Measurements from ENCODE around the gene HSPA12B. TPM values are rescaled to one million over a fixed set of nuclear protein-coding genes. Genes with fewer than 3 reads are reported as not detected.

The HSPA12B gene
- polyA plus RNA-seq, 1 experiment, result 0.05 TPM

DNA sequence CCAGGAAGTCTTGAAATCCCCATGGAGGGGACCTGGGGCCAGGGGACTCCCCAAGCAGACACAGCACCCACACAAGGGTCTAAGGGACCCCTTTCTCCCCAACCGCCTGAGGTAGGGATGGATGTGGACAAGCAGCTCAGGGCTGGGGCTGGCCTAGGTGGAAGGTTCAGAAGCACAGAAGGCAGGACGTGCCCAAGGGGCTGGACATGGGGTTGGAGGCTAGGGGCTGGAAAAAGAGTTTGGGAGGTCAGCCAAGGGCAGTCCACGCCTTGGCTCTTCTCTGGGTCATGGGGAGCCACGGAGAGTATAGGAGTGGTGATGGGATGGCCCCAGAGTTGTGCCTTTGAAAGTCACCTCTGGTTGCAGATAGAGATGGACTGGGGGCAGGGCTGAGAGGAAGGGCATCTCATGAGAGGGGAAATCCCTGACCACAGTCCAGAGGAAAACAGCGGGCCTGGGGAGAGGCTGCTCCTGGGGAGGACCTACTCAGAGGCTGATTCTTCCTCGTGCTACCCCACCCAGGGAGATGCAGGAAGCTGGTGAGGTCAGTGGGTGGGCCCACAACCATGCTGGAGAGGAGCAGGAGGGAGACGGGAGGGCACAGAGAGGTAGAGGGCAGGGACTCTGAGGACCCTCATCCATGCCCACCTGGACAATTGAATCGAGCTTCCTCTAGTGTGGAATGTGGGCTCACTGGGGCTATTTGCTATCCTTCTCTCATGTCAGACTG is 2.5 kb upstream of the HSPA12B start:
- DNase-seq (ENCODE audit: low read depth, low spot score), result no peak
- H3K9me3 ChIP-seq (ENCODE audit: control insufficient read depth, insufficient read depth, low read length), result no peaks in the 10 kb centered on the region
- H3K27ac ChIP-seq (ENCODE audit: low read depth, low read length), result no peak overlapping the region
- CTCF ChIA-PET, result no interaction called here
- POLR2A ChIA-PET, result no interaction called here
- TF ChIP-seq, protein P1, sequence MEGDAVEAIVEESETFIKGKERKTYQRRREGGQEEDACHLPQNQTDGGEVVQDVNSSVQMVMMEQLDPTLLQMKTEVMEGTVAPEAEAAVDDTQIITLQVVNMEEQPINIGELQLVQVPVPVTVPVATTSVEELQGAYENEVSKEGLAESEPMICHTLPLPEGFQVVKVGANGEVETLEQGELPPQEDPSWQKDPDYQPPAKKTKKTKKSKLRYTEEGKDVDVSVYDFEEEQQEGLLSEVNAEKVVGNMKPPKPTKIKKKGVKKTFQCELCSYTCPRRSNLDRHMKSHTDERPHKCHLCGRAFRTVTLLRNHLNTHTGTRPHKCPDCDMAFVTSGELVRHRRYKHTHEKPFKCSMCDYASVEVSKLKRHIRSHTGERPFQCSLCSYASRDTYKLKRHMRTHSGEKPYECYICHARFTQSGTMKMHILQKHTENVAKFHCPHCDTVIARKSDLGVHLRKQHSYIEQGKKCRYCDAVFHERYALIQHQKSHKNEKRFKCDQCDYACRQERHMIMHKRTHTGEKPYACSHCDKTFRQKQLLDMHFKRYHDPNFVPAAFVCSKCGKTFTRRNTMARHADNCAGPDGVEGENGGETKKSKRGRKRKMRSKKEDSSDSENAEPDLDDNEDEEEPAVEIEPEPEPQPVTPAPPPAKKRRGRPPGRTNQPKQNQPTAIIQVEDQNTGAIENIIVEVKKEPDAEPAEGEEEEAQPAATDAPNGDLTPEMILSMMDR (IDR thresholded peaks at IDR 0.05; ENCODE audit: low read depth, low read length), result no peak
- H3K27me3 ChIP-seq (ENCODE audit: control insufficient read depth, insufficient read depth, low read length), result peaks cover 48% of the 10 kb centered on the region
- no peak overlapping the region for H3K4me3 ChIP-seq (ENCODE audit: low read depth, low read length)

DNA sequence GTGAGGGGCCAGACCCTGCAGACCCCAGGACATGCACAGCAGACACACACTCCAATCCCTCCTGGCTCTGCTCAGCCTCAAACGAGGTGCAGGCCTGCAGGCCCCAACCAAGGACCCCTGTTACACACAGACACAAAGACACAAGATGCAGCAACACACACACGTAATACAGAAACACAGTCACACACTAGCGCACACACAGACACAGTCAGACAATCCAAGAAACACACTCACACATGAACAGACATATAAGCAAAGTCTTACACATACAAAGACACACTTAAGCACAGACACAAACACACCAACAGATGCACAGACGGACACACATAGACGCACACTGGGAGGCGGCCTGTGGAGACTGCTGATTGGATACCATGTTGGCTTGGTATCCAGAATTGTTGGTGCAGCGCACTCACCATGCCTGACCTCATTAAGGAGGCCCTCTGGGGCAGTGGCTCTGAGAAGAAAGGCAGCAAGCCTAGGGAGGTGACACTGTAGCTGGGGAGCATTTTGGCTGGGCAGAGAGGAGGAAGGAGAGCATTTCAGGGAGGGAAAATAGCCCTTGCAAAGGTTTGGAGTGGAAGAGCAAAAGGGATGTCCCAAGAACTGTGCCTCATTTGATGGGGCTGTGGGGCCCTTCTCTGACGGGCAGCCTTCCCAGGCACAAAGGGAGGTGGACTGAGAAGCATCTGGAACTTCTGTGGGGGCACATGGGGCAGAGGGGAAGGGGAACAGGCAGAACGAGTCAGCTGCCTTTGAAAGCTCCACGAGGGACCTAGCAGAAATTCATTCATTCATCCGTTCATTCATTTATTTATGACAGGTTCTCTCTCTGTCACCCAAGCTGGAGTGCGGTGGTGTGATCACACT is 1.4 kb upstream of the HSPA12B start:
- POLR2A ChIA-PET, result no interaction called here
- no peak for DNase-seq (ENCODE audit: low read depth, low spot score)

DNA sequence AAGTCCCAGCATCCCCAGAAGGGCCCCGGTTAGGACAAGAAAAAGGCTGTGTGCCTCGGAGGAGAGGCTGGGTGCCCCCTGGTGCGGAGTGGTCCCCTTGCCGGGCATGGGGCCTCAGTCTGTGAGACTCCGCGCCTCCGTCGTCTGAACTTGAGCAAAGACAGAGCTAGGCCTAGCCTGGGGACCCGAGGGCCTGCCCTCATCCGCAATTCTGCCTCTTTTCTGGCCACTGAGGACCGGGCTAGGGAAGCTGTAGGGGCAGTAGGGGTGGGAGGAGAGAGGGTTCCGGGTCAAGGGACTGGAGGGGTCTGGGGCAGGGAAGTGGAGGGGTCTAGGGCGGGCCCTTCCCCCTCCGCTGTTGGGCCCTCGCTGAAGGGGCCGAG is 550 bp upstream of the HSPA12B start:
- DNase-seq (ENCODE audit: low read depth, low spot score), result no peak
- Histone ChIP-seq H3K9me3 (ENCODE audit: control insufficient read depth, insufficient read depth, low read length) (no peaks in the 10 kb centered on the region), H3K27ac (ENCODE audit: low read depth, low read length) (no peak overlapping the region), H3K4me3 (ENCODE audit: low read depth, low read length) (no peak overlapping the region), H3K27me3 (ENCODE audit: control insufficient read depth, insufficient read depth, low read length) (peaks cover 53% of the 10 kb centered on the region)
- ChIA-PET CTCF (interaction anchor here (3.1 kb wide), 1 partner anchor 21 kb away, joined by 13 read pairs; no protein-coding TSS in a partner anchor), POLR2A (no interaction called here)
- TF ChIP-seq, protein P1 (IDR thresholded peaks at IDR 0.05; ENCODE audit: low read depth, low read length), result no peak

More for the DNA sequence above, 1.4 kb upstream of the HSPA12B start:
- no peak overlapping the region for H3K27ac ChIP-seq (ENCODE audit: low read depth, low read length)
- no peaks in the 10 kb centered on the region for H3K9me3 ChIP-seq (ENCODE audit: control insufficient read depth, insufficient read depth, low read length)
- peaks cover 48% of the 10 kb centered on the region for H3K27me3 ChIP-seq (ENCODE audit: control insufficient read depth, insufficient read depth, low read length)
- TF ChIP-seq, protein P1 (IDR thresholded peaks at IDR 0.05; ENCODE audit: low read depth, low read length), result no peak
- H3K4me3 ChIP-seq (ENCODE audit: low read depth, low read length), result no peak overlapping the region
- CTCF ChIA-PET, result interaction anchor here (3.1 kb wide), 1 partner anchor 20 kb away, joined by 13 read pairs; no protein-coding TSS in a partner anchor

DNA sequence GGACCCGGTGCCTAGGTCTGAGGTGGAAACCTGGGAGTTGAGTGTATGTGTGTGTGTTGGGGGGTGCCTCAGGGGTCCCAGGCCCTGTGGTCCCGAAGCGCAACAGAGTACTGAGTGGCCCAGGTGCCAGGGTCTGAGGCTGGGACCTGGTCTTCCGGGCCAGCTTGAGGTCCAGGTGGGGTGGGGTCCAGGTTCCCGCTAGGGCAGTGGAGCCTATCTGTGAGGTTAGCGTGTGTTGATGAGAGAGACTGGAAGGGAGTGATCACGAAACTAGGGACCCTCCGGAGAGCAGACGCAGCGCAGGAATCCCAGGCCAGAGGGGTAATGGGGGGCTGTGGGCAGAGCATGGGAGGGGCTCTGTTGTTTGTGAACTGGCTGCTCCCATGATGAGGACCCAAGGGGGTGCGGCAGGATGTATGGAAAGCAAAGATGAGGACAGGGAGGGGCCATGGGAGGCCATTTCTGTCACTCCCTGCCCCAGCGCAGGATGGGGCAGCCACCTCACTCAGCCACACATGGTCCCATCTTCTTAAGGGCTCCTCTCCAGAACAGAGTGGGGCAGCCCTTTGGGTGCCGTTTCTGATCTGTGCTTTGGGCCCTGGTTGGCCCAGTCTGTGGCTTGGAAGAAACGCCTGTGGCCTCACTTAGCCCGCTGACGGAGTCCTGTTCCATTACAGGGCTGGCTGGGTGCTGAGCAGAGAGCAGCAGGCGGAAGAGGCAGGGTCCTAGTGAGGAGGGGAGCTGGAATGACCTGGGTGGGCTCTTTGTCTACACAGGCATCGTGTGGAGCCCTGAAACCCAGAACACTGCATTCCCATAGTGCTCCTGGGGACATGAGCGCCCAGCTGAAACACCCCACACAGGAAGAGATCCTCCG is 872 bp downstream of the HSPA12B start:
- ChIA-PET CTCF (interaction anchor here (3.1 kb wide), 1 partner anchor 22 kb away, joined by 13 read pairs; no protein-coding TSS in a partner anchor), POLR2A (no interaction called here)
- H3K27me3 ChIP-seq (ENCODE audit: control insufficient read depth, insufficient read depth, low read length), result peaks cover 49% of the 10 kb centered on the region
- no peak overlapping the region for H3K27ac ChIP-seq (ENCODE audit: low read depth, low read length)
- H3K9me3 ChIP-seq (ENCODE audit: control insufficient read depth, insufficient read depth, low read length), result no peaks in the 10 kb centered on the region
- TF ChIP-seq, protein P1 (IDR thresholded peaks at IDR 0.05; ENCODE audit: low read depth, low read length), result no peak
- H3K4me3 ChIP-seq (ENCODE audit: low read depth, low read length), result no peak overlapping the region
- no peak for DNase-seq (ENCODE audit: low read depth, low spot score)
